Glutamatergic neuron (in vitro differentiated cells): ENCODE data around the gene PTPRT. TPM values are rescaled to one million over a fixed set of nuclear protein-coding genes. Genes with fewer than 3 reads are reported as not detected.

Experiments used
- DNase-seq: peaks from one replicate; pipeline ENCODE4 v3.0.0; 2022
- H3K27ac Mint-ChIP-seq: one replicate; pipeline ENCODE4 v1.8.0; 2020; ENCODE audit warnings: mild to moderate bottlenecking, mixed read lengths, inconsistent platforms; ENCODE audit not compliant: unreplicated experiment
- H3K27me3 Mint-ChIP-seq: one replicate; pipeline ENCODE4 v1.8.0; 2020; ENCODE audit warnings: mild to moderate bottlenecking, moderate library complexity, mixed read lengths, inconsistent platforms; ENCODE audit not compliant: unreplicated experiment
- H3K36me3 Mint-ChIP-seq: one replicate; pipeline ENCODE4 v1.8.0; 2020; ENCODE audit warnings: mild to moderate bottlenecking, mixed read lengths, inconsistent platforms; ENCODE audit not compliant: unreplicated experiment
- H3K4me1 Mint-ChIP-seq: one replicate; pipeline ENCODE4 v1.8.0; 2020; ENCODE audit warnings: mild to moderate bottlenecking, low read depth, mixed read lengths, inconsistent platforms; ENCODE audit not compliant: unreplicated experiment
- H3K4me3 Mint-ChIP-seq: one replicate; pipeline ENCODE4 v1.8.0; 2020; ENCODE audit warnings: mild to moderate bottlenecking, mixed read lengths, inconsistent platforms; ENCODE audit not compliant: unreplicated experiment
- H3K9me3 Mint-ChIP-seq: one replicate; pipeline ENCODE4 v1.8.0; 2020; ENCODE audit warnings: mild to moderate bottlenecking, moderate library complexity, mixed read lengths, inconsistent platforms; ENCODE audit not compliant: unreplicated experiment
- CTCF ChIP-seq: fragments of 200-600 bp; sonication (generic); IDR thresholded peaks from one replicate; pipeline ENCODE4 v1.5.0; 2021; ENCODE audit not compliant: partially characterized antibody, unreplicated experiment
- total RNA-seq: library from RNA; stranded (reverse); fragmentation: NEBNext Ultra II Directional; extraction: Animal tissue kit (Norgen Biotek cat#: 25700); gene quantifications from one replicate; pipeline ENCODE4 v1.2.1, GENCODE V29; 2021; ENCODE audit not compliant: unreplicated experiment

PTPRT gene
- total RNA-seq, 1 donor from 2014 or later: 1.9 TPM

DNA sequence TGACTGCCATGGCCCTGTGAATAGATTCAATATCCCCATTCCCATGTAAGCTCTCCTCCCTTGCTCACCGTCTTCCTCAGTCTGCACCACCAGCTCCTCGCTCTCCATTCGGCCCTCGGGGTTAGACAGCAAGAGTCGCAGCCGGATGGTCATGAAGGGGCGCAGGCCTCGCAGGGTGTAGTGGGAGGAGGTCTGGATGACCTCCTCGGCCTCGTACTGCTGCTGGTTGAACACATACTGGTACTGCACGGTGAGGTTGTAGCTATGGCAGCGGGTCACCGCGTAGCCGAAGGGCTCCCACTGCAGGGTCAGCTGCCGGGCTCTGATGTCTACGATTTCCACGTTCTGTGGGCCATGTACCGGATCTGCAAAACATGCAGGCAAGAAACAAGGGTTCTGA is 717.5 kb downstream of the PTPRT start:
- TF ChIP-seq CTCF: no peak
- Mint-ChIP-seq H3K4me3 (no peak overlapping the region), H3K27me3 (no peaks in the 10 kb centered on the region), H3K4me1 (peaks cover 4% of the 10 kb centered on the region), H3K36me3 (no peaks in the 10 kb centered on the region), H3K27ac (no peak overlapping the region), H3K9me3 (peaks cover 2% of the 10 kb centered on the region)
- no peak for DNase-seq

- H3K36me3 Mint-ChIP-seq: peaks cover 4% of the 10 kb centered on the region
- no peaks in the 10 kb centered on the region for H3K9me3 Mint-ChIP-seq
- H3K4me3 Mint-ChIP-seq: no peak overlapping the region
- no peak overlapping the region for H3K27ac Mint-ChIP-seq
- DNase-seq: no peak
- no peaks in the 10 kb centered on the region for H3K27me3 Mint-ChIP-seq
- no peaks in the 10 kb centered on the region for H3K4me1 Mint-ChIP-seq
- no peak for TF ChIP-seq CTCF
These were observed 727.6 kb downstream of the PTPRT start for GRCh38 chr20:42461965-42462593.

DNA sequence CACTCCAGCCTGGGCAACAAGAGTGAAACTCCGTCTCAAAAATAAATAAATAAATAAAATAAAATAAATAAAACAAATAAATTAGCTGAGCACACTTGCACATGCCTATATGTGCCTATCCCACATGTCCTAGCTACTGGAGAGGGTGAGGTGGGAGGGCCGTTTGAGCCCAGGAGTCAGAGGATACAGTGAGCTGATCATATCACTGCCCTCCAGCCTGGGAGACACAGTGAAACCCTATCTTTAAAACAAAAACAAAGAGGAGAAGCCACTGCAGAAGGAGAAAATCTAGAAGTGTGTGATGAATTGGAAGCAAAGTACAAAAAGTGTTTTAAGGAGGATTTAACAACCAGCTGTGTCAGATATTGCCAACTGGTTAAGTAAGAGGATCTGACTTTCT is 728.4 kb downstream of the PTPRT start:
- no peak for TF ChIP-seq CTCF
- H3K4me1 Mint-ChIP-seq: no peaks in the 10 kb centered on the region
- H3K9me3 Mint-ChIP-seq: no peaks in the 10 kb centered on the region
- no peaks in the 10 kb centered on the region for H3K27me3 Mint-ChIP-seq
- H3K27ac Mint-ChIP-seq: no peak overlapping the region
- DNase-seq: no peak
- H3K36me3 Mint-ChIP-seq: peaks cover 4% of the 10 kb centered on the region
- no peak overlapping the region for H3K4me3 Mint-ChIP-seq

DNA sequence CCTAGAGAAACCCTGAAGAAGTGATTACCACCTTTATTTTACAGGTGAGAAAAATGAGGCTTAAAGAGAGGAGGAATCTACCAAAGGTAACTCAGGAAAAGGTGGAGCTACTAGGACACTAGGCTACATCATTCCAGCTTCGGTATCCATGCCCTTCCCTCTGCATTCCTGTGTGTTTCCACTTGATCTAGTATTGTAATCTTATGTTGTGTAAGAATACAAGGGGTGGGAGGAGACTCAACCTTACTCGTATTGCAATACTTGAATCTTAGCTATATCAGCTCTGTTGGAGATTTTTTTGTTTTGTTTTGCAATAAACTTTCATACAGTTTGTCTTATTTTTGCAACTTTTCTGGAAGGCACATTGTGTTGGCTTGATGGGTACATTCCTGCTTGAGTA is 742.4 kb downstream of the PTPRT start:
- Mint-ChIP-seq H3K27ac (no peak overlapping the region), H3K27me3 (no peaks in the 10 kb centered on the region), H3K36me3 (no peaks in the 10 kb centered on the region), H3K4me3 (no peak overlapping the region), H3K9me3 (no peaks in the 10 kb centered on the region), H3K4me1 (peaks cover 2% of the 10 kb centered on the region)
- TF ChIP-seq CTCF: no peak
- no peak for DNase-seq

- Mint-ChIP-seq H3K9me3 (no peaks in the 10 kb centered on the region), H3K27me3 (peaks cover 4% of the 10 kb centered on the region), H3K4me1 (peaks cover 2% of the 10 kb centered on the region), H3K36me3 (peaks cover 5% of the 10 kb centered on the region), H3K4me3 (no peak overlapping the region), H3K27ac (no peak overlapping the region)
- no peak for TF ChIP-seq CTCF
- DNase-seq: no peak
These were observed 744.9 kb downstream of the PTPRT start for GRCh38 chr20:42444799-42445198.
